ENCODE measurements around the gene INSYN2B.

DNA sequence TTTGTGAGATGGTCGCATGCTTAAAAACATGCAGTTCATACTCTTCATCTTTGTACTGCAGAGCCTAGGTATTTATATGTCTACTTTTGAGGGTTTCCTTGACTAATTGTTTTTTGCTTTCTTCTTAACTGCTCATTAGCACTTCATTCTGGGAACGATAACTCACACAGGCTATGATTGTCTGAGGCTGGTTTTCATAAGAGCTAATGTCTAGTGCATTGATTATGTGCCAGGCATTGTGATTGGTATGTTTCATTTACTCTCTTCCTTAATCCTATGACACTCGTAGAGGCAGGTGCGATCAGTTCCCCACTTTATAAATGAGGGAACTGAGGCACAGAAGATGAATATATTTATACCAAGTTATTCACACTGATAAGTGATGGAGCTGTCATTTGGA lies 93.6 kb downstream of the INSYN2B start:
- TF ChIP-seq EZH2phosphoT487 (IDR thresholded peaks at IDR 0.05; ENCODE audit: low read length) (no peak), EZH2 (optimal IDR thresholded peaks at IDR 0.05; ENCODE audit: low read depth, low read length) (no peak)
- TF ChIP-seq, protein P1, sequence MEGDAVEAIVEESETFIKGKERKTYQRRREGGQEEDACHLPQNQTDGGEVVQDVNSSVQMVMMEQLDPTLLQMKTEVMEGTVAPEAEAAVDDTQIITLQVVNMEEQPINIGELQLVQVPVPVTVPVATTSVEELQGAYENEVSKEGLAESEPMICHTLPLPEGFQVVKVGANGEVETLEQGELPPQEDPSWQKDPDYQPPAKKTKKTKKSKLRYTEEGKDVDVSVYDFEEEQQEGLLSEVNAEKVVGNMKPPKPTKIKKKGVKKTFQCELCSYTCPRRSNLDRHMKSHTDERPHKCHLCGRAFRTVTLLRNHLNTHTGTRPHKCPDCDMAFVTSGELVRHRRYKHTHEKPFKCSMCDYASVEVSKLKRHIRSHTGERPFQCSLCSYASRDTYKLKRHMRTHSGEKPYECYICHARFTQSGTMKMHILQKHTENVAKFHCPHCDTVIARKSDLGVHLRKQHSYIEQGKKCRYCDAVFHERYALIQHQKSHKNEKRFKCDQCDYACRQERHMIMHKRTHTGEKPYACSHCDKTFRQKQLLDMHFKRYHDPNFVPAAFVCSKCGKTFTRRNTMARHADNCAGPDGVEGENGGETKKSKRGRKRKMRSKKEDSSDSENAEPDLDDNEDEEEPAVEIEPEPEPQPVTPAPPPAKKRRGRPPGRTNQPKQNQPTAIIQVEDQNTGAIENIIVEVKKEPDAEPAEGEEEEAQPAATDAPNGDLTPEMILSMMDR (IDR thresholded peaks at IDR 0.05; ENCODE audit: low read length), result no peak
